ENCODE measurements around the gene STPG3.

Gene STPG3

DNA sequence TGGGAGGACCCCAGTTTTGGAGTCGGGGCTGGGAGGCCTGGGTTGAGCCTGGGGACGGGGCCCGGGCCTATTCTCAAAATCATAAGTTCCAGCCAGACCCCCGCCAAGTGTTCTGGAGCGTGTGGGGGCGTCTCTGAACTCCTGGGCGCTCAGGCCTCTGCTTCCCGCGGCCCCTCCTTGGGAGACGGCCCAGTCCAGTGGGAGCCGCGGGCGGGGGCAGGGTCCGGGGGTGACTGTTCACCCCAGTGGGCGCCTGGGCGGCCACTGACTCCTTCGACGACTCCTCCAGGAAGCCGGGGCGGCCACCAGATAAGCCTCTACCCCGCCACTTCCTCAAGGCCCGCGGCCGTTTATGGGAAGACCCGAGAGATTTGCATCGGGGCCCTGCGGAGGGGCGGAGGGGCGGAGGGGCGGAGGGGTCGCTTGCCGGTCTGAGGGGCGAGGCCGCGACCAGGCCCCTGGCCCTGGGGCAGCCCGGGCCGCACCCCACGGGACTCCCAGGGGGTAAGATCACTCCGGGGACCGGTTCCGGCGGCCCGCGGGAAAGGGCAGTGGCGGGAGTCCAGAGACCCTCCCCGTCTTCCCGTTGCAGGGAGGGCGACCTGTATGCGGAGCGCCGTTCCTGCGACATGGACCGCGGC lies 27.1 kb downstream of the STPG3 start:
- no peak for DNase-seq (ENCODE audit: extremely low read depth in 1 of 2, low read depth in 1 of 2)

DNA sequence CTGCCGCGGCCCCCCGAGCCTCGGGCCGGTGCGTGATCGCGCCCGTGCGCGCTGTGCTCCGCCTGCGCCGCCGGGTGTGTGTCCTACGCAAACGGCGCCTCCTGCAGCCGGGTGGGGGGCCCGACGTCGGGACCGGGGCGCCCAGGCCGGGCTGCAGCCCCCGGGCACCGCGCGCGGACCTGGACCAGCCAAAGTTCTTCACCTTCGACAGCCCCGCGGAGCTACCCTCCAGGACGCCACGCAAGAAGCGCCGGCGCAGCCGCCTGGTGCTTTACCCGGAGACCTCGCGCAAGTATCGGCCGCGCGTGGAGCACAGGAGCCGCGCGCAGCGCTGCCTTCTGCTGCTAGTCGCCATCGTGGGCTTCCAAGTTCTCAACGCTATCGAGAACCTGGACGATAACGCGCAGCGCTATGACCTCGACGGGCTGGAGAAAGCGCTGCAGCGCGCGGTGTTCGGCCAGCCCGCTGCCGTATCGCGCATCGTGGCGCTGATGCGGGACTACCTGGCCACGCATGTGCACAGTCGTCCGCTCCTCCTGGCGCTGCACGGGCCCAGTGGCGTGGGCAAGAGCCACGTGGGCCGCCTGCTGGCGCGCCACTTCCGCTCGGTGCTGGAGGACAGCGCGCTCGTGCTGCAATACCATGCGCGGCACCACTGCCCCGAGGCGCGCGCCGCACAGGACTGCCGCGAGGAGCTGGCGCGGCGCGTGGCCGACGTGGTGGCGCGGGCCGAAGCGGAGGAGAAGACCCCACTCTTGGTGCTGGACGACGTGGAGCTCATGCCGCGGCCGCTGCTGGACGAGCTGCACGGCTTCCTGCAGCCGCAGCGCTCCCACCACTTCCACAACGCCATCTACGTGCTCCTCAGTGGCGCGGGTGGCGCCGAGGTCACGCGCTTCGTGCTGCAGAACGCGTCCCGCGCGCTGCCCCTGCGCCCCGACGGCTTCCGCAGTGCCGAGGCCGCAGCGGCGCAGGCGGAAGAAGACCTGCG lies 27.9 kb downstream of the STPG3 start:
- DNase-seq (ENCODE audit: extremely low read depth in 1 of 2, low read depth in 1 of 2) = no peak

DNA sequence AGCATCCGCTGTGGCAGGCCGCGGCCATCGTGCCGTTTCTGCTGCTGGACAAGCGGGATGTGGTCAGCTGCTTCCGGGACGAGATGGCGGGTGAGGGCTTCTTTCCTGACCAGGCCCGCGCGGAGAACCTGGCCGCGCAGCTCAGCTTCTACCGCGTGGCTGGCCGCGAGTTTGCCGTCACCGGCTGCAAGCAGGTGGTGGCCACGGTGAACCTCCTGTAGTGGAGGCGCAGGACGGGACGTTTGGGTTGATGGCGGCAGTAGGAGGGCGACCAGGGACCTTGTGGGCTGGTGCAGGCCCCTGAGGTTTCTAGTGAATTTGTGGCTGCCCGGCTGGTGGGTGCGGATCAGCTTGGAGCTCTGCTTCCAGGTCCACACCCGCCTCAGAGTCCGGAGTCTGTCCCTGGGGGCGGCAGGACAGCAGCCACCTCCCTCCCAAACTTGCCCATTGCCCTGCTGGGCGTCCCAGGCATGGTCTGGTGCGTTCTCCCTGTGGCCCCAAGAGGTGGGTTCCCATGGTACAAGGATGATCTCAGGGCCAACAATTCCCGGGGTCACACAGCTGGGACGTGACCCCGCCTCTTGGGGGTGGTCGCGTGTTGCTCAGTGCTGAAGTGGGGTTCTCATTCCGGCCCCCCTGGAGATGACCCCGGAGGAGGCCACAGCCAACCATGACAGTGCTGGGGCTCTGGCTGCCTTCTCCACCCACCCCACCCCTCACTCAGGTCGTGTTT lies 28.8 kb downstream of the STPG3 start:
- no peak for DNase-seq (ENCODE audit: extremely low read depth in 1 of 2, low read depth in 1 of 2)

DNA sequence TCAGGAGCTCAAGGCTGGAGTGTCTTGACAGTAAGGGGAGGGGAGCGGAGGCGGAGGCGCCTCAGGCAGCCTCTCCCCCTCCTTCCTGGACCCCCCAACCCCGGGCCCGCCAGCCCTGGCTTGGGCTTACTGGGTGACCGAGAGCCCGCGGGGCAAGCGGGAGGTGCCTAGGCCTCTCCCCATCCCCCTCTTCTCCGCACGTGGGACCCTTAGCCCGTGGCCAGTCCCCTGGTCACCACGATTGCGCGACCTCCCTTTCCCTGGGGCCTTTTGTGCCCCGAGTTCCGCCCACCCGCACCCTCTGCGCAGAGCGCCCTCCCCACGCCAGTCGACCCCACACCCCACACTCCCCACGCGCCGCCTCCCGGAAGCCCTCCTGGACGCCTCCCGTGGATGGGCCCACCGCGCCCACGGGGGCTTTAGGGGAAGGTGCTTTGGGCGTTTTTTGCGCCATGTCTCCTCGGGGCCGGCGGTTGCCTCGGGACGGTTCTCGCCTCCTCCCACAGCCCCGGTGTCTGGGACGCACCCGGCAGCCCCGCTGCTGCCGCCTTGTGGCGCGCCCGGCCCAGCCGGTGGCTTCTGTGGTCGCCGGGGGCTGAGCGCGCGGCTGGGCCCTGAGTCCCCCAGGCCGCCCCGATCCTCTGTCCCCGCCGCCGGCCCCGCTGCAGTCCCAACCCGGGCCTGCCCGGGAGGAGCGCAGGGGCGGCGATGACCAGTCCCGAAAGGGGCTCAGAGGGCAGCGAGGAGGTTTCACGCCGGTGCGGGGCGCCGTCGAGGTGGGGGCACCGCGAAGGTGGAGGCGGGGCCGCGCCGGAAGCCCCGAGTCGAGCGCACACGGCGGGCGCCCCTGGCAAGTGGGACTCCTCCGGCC lies 29.6 kb downstream of the STPG3 start:
- no peak for DNase-seq (ENCODE audit: extremely low read depth in 1 of 2, low read depth in 1 of 2)

DNA sequence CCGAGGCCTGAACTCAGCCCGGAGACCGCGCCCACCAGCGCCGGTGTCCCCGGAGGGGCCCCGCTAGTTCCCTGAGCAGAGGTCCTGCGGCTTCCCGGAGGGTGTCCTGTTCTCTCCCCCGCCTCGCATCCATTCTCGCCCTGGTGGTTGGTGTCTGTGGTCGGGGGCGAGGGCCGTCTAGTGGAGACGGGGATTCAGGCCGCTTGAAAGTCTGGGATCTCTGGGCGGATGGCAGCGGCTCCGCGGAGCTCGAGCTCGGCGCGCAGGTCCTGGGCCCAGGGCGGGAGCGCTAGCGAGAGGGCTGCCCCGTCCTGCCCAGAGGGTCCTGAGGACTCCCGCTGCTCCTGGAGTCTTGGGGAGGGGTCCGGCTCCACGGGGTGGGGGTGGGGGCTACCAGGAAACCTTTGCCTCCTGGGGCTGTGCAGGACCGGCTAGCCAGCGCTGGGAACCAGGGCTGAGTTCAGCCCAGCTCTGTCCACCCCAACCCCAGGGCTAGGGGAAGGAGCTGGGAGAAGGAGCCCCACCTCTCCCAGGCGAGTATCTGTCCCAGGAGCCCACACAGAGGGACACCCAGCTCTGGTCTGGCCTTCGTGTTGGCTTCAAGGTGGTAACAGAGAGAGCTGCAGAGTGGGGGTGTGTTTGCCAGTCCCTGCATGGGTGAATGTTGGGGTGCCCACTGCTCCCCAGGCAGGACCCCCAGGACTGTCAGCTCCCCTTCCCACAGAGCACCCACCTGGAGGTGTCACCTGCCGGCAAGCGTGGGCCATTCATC lies 30.4 kb downstream of the STPG3 start:
- DNase-seq (ENCODE audit: extremely low read depth in 1 of 2, low read depth in 1 of 2) = no peak

DNA sequence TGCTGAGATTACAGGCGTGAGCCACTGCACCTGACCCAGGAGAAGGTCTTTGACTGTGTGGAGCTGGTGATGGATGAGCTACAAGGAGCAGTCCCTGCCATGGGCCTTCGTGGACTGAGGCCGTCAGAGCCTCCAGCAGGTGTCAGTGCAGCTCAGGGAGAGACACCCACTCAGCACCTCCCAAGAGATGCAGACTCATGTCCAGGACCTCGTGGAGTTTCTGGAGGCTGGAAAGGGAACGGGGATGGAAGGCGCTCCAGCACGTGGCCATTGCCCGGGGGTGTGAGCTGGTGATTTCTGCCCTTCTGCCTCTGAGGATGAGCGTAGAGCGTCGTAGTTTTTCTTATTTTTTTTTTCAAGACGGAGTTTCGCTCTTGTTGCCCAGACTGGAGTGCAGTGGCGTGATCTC lies 35.9 kb downstream of the STPG3 start:
- no peak for DNase-seq (ENCODE audit: extremely low read depth in 1 of 2, low read depth in 1 of 2)

DNA sequence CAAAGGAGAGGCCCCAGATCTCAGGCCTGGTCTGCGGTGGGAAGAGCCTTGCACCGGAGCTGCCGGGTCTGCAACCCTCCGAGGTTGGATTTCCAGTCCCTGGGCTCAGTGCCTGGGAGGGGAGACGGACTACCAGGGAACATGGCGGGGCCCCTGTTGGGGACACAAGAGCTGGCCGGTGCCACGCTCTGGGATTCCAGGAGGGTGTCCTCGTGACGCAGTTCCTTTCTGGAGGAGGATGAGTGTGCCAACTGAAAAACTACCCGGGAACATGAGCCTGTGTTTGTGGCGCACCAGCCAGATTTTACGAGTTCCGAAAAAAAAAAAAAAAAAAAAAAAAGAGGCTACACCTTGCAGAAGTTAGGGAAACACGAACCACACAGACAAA lies 42.0 kb downstream of the STPG3 start:
- no peak for DNase-seq (ENCODE audit: extremely low read depth in 1 of 2, low read depth in 1 of 2)

DNA sequence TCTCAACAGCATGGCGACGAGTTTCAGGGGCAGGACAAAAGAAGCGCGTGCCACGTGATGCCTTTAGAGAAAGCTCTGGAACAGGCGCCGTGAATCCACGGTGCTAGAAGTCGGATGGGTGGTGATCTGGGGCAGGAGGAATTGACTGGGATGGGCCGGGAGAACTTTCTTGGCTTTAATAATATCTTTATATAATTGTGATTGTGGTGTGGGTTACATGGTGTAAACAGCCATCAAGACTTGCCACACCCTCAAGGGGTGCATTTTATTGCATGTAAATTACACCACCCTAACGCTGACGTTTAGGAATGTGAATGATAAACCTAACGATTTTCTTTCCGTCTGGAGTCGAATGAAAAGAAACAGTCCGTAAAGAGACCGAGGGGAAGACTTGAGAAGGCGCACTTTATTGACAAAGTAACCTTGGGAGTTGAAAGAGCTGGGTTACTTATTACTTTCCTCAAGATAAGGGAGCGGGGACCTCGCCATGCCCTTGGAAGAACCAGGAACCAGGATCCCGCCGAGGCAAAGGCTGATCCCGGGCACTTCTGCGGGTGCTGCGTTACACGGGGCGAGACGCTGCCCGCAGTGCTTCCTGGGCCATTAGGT lies 42.5 kb downstream of the STPG3 start:
- DNase-seq (ENCODE audit: extremely low read depth in 1 of 2, low read depth in 1 of 2) = no peak

DNA sequence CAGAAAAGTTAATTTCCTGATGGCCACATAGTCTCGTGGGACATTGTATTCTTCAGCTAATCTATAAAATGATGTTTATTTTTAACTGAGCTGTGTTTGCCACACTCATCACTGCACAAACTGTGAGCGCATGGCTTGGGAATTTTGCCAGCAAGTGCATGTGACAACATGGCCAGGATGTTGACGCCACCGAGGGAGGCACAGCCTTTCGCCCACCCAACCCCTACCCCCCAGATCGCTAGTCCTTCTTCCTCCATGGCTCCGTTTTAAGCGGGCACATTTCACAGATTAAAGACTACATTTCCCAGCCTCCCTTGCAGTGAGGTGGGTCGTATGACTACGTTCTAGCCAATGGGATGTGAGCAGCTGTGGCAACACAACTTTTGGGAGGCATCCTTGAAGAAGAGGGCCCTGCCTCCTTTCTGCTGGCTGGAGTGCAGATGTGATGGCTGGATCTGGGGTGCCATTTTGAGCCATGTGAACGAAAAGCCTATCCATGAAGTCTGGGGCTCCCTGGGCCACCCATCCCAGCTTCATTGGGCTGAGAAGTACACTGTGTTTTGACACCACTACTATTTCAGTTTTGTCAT lies 43.1 kb downstream of the STPG3 start:
- DNase-seq (ENCODE audit: extremely low read depth in 1 of 2, low read depth in 1 of 2) = no peak

DNA sequence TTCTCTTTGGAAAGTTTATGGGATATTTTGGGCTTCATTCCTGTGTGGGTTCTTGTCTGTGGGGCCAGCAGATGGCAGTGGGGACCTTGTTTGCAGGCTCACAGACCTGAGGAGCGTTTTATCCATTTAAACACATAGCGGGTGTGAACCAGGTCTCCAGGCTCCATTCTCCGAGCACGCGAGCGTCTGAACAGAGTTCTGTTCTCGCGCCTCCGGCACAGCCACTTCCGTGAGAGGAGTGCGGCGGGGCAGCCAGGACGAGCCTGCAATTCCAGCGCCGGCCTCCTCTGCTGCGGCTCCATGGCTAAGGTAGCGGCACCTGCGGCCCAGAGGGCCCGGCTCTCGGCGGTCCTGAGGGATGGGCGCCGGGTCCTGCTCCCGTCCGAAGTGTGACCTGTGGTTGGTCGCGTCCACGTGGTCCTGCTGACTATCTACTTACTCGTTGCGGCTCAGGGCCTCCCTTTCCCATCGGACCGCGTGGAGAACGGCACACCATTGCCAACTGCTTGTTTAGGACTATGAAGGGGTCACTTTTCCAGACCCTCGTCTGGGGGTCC lies 43.7 kb downstream of the STPG3 start:
- no peak for DNase-seq (ENCODE audit: extremely low read depth in 1 of 2, low read depth in 1 of 2)

DNA sequence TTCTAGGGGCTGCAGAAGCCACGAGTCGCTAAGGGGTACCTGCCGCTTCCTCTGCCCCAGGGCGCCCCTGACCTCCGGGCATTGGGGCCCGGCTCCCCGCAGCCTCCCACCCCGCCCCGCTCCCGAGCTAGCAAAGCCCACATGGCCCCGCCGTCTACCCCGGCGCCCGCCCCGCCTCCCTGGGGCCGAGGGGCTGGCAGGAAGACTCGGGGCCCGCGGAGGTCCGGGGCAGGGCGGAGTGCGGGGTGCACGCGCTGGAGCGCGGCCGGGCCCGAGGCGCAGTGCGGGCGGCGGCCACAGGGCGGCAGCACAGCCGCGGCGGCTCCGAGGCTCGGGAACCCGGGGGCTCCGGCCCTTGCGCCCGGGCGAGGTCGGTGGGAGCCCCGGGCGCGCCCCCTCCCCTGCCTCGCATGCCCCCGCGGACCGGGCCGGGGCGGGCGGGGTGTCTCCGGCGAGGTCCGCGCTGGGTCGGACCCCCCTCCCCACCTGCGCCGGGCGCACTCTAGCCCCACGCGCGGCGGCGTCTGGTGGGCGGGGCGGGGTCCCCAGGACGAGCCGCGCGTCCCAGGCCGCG lies 44.2 kb downstream of the STPG3 start:
- DNase-seq (ENCODE audit: extremely low read depth in 1 of 2, low read depth in 1 of 2) = no peak

DNA sequence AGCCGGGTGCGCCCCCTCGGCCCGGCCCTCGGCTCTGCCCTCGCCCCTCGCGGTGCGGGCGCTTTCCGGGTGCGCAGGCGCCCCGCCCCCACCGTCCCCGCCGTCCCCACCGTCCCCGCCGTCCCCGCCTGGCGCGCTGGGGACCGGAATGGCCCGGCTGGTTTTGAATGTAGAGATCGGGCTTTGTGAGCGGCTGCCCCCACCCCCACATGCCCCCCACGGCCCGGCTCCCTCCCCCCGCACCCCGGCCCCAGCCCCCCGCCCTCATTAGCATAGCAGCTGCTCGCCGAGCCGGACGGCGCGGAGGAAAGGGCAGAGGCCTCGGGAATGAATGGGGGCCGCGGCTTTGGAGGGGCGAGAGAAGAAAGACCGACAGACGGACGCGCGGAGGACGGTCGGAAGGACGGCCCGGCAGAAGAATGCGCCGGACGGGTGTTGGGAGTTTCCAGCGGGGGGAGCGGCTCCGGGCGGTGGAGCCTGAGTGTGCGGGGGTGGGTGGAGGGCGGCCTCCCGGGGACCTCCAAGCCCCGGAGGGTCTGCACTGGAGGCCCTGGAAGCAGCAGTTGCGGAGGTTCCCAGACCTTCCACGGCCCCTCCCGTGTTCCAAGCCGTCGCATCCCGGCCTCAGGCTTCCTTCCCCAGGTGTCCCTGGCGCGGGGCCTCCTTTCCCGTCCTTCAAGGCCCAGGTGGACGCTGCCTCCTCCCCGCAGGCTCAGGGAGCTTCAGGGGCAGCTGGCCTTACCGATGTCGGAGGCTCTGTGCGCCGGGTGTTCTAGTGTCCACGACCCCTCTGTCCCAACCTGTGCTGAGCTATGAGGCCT lies 45.0 kb downstream of the STPG3 start:
- DNase-seq (ENCODE audit: extremely low read depth in 1 of 2, low read depth in 1 of 2) = no peak

DNA sequence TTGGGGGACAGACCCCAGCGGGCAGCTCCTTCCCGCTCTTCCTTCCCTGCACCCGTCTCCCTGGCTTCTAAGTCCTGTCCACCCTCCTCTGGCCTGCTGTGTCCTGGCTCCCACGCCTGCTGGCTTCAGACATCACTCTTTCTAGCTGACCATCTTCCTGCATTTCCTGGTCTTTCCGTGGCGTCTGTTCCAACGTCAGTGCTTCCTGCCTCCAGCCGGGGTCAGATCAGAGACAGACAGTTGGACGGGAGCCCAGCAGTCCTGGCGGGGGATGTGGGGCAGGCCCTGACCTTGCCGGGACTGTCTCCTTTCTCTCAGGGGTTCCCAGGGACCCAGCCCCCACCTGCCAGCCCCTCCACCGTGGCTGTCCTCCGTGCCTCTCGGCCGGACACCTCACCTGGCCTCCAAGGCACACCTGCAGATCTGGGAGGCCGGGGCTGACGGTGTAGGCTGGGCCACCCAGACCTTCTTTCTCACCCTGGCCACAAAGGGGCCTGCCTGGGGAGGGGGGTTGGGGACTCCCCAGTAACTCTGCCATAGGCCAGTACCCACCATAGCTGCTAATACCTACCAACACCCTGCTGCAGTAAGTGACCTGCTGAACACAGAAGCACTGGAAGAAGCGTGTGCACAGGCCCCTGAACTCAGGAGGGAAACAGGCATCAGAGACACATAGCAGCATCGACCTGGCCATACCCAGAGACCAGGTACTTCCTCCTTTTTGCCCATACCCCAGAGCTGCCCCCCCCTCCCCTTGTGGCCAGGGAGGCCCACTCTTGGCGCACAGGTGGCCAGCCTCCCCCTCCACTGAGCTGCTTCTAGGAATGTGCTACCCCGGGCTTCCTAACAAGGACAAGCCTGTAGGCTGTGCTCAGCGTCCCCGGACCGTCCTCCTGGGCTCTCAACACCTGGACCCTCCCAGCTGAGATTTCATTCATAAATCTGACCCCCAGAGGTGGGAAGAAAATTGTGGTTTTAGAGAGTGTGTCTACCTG lies 45.9 kb downstream of the STPG3 start:
- no peak for DNase-seq (ENCODE audit: extremely low read depth in 1 of 2, low read depth in 1 of 2)

DNA sequence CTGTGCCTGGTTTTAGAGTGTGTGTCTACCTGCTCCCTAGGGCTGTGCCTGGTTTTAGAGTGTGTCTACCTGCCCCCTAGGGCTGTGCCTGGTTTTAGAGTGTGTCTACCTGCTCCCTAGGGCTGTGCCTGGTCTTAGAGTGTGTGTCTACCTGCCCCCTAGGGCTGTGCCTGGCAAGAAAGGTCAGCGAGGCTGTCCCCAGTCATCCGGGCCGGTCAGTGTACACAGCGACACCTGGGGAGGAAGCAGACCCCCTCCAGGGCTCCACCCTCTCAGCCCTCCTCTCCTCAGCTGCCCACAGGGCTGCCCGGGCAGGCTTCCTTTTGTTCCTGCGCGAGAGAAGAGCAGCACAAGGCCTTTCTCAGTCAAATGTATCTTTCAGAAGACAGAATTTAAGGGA lies 46.9 kb downstream of the STPG3 start:
- no peak for DNase-seq (ENCODE audit: extremely low read depth in 1 of 2, low read depth in 1 of 2)

DNA sequence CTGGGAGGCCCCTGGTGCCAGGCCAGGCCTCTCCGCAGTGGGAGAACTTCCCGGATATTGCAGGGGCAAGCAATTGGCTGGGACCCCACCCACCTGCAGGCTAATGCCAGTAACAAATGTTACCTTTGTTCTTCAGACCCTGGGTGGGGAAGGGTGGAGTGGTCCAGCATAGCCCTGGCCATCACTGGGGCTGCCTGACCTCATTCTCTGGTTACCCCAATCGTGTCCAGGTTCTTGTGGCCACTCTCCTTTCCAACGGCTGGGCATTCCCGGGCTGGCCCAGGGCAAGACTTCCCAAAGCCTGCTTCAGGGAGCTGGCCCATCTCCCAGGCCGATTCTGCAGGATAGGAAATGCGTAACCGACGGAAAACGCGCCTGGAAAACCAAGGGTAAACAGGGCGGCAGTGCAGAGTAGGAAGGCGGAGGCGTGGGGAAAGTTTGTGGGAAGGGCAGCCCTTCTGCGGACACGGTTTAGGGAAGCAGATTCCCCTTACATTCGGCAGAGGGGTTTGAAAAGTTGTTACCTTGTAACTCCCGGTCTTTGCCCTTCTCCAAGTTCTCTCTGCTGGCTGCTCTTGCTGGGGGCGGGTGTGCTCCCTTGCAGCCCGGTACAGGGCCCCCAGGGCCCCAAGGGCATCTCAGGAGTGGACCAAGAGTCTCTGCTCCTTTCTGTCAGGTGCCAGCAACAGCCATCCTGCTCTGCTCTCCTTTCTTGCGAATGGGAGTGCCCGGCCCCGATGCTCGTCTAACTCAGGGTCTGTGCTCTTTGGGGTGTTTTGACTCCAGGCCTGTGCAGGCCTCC lies 47.5 kb downstream of the STPG3 start:
- DNase-seq (ENCODE audit: extremely low read depth in 1 of 2, low read depth in 1 of 2) = no peak

DNA sequence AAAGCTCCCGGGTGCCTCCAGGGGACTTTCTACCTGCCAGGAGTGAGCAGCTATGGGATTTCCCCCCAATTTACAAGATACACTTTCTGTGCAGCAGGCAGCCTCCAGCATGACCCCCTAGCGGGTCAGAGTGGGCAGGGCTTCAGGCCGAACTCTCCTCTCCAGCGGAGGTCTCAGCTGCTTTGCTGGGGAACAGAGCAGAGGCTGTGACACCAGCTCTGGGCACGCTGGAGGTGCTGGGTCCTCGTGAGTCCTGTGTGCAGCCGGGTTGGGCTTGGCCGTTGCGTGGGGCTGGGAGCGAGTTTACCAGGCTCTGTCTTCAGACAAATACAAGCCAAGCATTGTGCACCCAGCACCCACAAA lies 48.1 kb downstream of the STPG3 start:
- DNase-seq (ENCODE audit: extremely low read depth in 1 of 2, low read depth in 1 of 2) = no peak

Measured in stimulated activated CD8-positive, alpha-beta memory T cell treated with anti-CD3 and anti-CD28 coated beads, Interleukin-7, amount 100 ng/mL, for 48 hours (primary cell).